Activated naive CD8-positive, alpha-beta T cell treated with anti-CD3 and anti-CD28 coated beads, Interleukin-2, amount 50 U/mL, for 16 hours (primary cell): ENCODE measurements around the gene FMO2.

Source experiments
- DNase-seq: peaks from one replicate; pipeline ENCODE4 v3.0.0-alpha.2; 2020; ENCODE audit warnings: low read depth, low spot score

FMO2 gene

DNA sequence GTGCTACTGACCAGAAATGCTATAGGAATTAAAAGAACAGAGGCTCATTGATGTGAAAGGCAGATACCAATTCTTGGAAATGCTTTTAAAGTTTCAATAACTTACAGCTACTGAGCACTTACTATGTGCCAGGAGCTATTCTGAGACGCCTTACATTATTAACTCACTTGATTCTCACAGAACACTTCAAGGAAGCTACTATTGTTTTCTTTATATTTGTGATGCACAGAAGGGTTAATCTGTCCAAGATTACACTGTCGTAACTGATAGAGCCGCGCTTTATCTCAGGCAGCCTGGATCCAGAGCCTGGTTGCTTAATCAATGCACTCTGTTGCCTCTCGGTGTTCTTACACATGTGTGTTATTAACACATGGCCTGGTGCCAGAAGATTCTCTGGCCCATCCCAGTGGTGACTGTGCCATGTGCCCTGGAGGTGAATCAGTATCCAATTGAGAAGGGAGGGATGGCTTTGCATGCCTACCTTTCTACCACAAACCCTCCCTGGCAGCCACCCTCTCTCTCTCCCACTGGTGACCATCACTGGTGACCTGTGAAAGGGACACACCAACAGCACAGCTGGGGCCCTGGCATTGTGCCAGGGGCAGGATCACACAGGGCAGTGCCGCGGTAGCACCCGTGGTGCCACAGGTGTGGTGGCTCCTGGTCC lies 72.0 kb downstream of the FMO2 start:
- no peak for DNase-seq

DNA sequence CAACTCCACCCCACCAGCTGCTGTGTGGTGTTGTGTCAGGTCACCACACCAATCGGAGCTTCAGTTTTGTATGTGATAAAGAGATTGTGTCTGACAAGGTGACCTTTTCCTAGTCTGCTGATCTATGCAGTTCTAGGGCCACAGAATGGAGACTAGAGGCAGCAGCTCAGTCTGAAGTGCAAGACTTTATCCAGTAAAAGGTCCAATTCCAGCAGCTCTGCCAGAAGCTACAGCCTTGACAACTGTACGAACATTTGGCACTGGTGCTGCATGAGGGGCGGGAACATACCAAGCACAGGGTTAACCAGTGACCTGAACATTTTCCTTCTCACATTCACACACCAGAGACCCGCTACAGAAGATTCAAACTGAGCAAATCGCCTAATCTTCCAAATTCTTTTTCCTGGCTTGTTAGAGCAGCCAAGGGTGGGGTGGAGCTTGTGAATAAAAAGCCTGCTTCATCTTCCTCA lies 72.5 kb downstream of the FMO2 start:
- DNase-seq: no peak

DNA sequence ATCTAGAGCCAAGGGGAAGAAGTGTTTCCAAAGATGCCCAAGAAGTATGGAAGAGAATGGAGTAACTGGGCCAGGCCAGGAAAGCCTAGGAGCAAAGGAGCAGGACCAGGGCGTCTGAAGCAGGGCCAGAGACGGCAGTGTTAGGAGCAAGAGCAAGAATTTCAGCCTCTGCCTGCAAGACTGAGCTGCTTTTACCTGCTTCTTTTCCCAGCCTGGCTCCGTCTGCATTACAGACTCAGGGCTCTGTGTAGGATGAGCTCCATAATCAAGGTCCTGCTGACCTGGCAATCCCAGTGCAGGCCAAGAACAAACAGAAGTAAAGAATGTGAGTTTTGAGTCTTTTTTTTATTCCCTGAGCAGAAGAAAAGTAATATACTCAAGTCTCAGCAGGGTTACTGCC lies 73.3 kb downstream of the FMO2 start:
- no peak for DNase-seq

DNA sequence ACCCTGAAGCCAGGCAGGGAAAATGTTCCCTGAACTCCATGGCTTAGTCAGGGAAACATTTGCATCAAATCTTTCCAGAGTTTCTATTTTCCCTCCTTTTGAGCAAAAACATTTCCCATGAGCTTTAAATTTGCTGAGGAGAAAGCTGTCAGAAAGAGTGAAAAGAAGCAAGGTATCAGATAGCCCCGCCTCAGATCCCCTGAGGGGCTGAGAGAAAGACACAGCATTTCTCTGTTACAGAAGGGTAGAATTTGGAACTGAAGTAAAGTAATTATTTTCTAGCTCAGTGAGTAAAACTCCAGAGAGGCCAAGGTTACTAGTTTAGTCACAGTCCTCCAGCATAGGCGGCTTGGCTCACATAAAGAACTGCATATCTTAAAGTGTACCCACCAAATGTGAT lies 73.8 kb downstream of the FMO2 start:
- DNase-seq: no peak
